Measurements from ENCODE around the gene IGIP.

DNA sequence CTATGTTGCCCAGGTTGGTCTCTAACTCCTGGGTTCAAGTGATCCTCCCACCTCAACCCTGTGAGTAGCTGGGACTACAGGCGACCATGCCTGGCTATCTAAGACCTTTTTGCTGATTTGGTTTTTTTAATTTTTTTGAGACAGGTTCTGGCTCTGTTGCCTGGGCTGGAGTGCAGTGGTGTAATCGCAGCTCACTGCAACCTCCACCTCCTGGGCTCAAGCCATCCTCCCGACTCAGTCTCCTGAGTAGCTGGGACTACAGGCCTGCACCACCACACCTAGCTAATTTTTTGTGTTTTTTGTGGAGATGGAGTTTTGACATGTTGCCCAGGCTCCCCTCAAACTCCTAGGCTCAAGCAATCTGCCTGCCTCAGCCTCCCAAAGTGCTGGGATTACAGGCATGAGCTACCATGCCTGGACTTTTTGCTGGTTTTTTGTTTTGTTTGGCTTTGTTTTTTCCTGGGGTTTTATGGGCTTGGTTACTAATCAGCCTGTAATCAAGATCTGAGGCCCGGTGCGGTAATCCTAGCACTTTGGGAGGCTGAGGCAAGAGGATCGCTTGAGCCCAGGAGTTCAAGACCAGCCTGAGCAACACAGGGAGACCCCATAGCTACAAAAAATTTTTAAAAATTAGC is 52.9 kb downstream of the IGIP start:
- TF ChIP-seq MXI1 (IDR thresholded peaks at IDR 0.05; ENCODE audit: low read depth, low read length) = no peak
- no peak for TF ChIP-seq TAF1 (IDR thresholded peaks at IDR 0.05; ENCODE audit: borderline replicate concordance, low read depth, low read length)
- TF ChIP-seq CTCF (IDR thresholded peaks at IDR 0.05) = no peak
- no peak for TF ChIP-seq USF2 (IDR thresholded peaks at IDR 0.05; ENCODE audit: borderline replicate concordance, low read depth, low read length)
